GM23338 (cell line): ENCODE measurements around the gene ZC3H12C. TPM values are rescaled to one million over a fixed set of nuclear protein-coding genes. Genes with fewer than 3 reads are reported as not detected.

ENCODE experiments used
- ATAC-seq: fragments of 200-7000 bp; cut with Tn5 transposase; 3 replicates; pipeline ENCODE4 v1.9.1; 2020
- DNase-seq: peaks from one replicate; pipeline ENCODE4 v3.0.0-alpha.2; 2015; ENCODE audit warnings: low spot score
- H2AFZ ChIP-seq: fragments of 200-600 bp; sonication (generic); 2 replicates; pipeline ENCODE4 v1.8.0; 2016; ENCODE audit warnings: antibody characterized with exemption, mild to moderate bottlenecking, moderate library complexity
- H3F3A ChIP-seq: fragments of 200-600 bp; sonication (generic); replicated peaks from 2 replicates; pipeline ENCODE4 v1.8.0; 2017; ENCODE audit warnings: antibody characterized with exemption, mixed run types, low read depth
- H3K27ac ChIP-seq: fragments of 200-600 bp; sonication (generic); 2 replicates; pipeline ENCODE4 v1.6.1; 2016; ENCODE audit warnings: low read depth
- H3K27me3 ChIP-seq: fragments of 200-600 bp; sonication (generic); 2 replicates; pipeline ENCODE4 v1.8.0; 2016; ENCODE audit warnings: mild to moderate bottlenecking, mixed run types, moderate library complexity; ENCODE audit not compliant: insufficient read depth
- H3K36me3 ChIP-seq: fragments of 200-600 bp; sonication (generic); 2 replicates; pipeline ENCODE4 v1.8.0; 2016; ENCODE audit warnings: mild to moderate bottlenecking; ENCODE audit not compliant: insufficient read depth
- H3K4me1 ChIP-seq: fragments of 200-600 bp; sonication (generic); 2 replicates; pipeline ENCODE4 v1.8.0; 2016; ENCODE audit warnings: mild to moderate bottlenecking, moderate library complexity; ENCODE audit not compliant: insufficient read depth
- H3K4me2 ChIP-seq: fragments of 200-600 bp; sonication (generic); 2 replicates; pipeline ENCODE4 v1.7.1; 2017; ENCODE audit warnings: mixed run types
- H3K4me3 ChIP-seq: fragments of 200-600 bp; sonication (generic); 2 replicates; pipeline ENCODE4 v1.6.1; 2016; ENCODE audit warnings: mixed run types
- H3K79me2 ChIP-seq: fragments of 200-600 bp; sonication (generic); replicated peaks from 2 replicates; pipeline ENCODE4 v1.8.0; 2017; ENCODE audit warnings: mild to moderate bottlenecking; ENCODE audit not compliant: insufficient read depth
- H3K9me2 ChIP-seq: fragments of 200-600 bp; sonication (generic); 2 replicates; pipeline ENCODE4 v1.8.0; 2017; ENCODE audit not compliant: insufficient read depth
- H4K20me1 ChIP-seq: fragments of 200-600 bp; sonication (generic); replicated peaks from 2 replicates; pipeline ENCODE4 v1.8.0; 2017; ENCODE audit warnings: mild to moderate bottlenecking; ENCODE audit not compliant: insufficient read depth
- H3K27ac Mint-ChIP-seq: 2 replicates; pipeline ENCODE4 v1.8.0; 2020; ENCODE audit warnings: inconsistent platforms, mild to moderate bottlenecking, moderate library complexity, mixed read lengths
- H3K27me3 Mint-ChIP-seq: 3 replicates; pipeline ENCODE4 v1.8.0; 2022; ENCODE audit warnings: low read depth, mild to moderate bottlenecking, moderate library complexity, mixed read lengths, inconsistent platforms; ENCODE audit not compliant: insufficient read depth, poor library complexity
- H3K36me3 Mint-ChIP-seq: 3 replicates; pipeline ENCODE4 v1.8.0; 2021; ENCODE audit warnings: low read depth, mild to moderate bottlenecking, inconsistent platforms, moderate library complexity, mixed read lengths
- H3K4me1 Mint-ChIP-seq: 3 replicates; pipeline ENCODE4 v1.8.0; 2020; ENCODE audit warnings: mild to moderate bottlenecking, inconsistent platforms, mixed read lengths
- H3K4me3 Mint-ChIP-seq: 3 replicates; pipeline ENCODE4 v1.8.0; 2021; ENCODE audit warnings: moderate library complexity, mild to moderate bottlenecking, inconsistent platforms, mixed read lengths
- H3K9me3 Mint-ChIP-seq: 3 replicates; pipeline ENCODE4 v1.8.0; 2020; ENCODE audit warnings: moderate library complexity, mild to moderate bottlenecking, inconsistent platforms, mixed read lengths
- CREB1 ChIP-seq: fragments of 250-450 bp; sonication (Bioruptor Pico); IDR thresholded peaks from 2 replicates; pipeline ENCODE4 v1.5.0; 2020; ENCODE audit warnings: low read depth, mild to moderate bottlenecking, moderate library complexity
- NANOG ChIP-seq: IDR thresholded peaks from 2 replicates; pipeline ENCODE4 v1.6.1; 2016; ENCODE audit warnings: antibody characterized with exemption, borderline replicate concordance
- ZNF114 ChIP-seq: fragments of 250-450 bp; sonication (Bioruptor Pico); IDR thresholded peaks from 2 replicates; pipeline ENCODE4 v1.5.0; 2020; ENCODE audit warnings: mild to moderate bottlenecking, moderate library complexity
- ZNF331 ChIP-seq: fragments of 250-450 bp; sonication (Bioruptor Pico); IDR thresholded peaks from 2 replicates; pipeline ENCODE4 v1.5.0; 2020; ENCODE audit warnings: low read depth, mild to moderate bottlenecking, moderate library complexity
- polyA plus RNA-seq: library from polyadenylated mRNA; unstranded; fragments of >200 nt; fragmentation: Nextera tagmentation; extraction: Ambion mirVana; gene quantifications from 2 replicates; pipeline ENCODE4 v1.2.1, GENCODE V29; 2016
- total RNA-seq: library from RNA; depleted of rRNA; stranded (reverse); fragments of >200 nt; shearing (Covaris generic); gene quantifications from 2 replicates; pipeline ENCODE4 v1.2.3, GENCODE V29; 2014
- TF ChIP-seq, protein P1 (sequence below): fragments of 250-450 bp; sonication (Bioruptor Pico); IDR thresholded peaks from 2 replicates; pipeline ENCODE4 v1.5.0; 2020; ENCODE audit warnings: mild to moderate bottlenecking, moderate library complexity
- TF ChIP-seq, protein P2 (sequence below), 2 experiments: fragments of 200-600 bp in 1 of 2; sonication (generic) in 1 of 2; conservative IDR thresholded peaks; 2 replicates each; pipeline versions ENCODE4 v1.5.1 to v1.6.1; 2016 to 2017; ENCODE audit warnings: antibody characterized with exemption in 2 of 2, low read depth in 2 of 2, mild to moderate bottlenecking in 2 of 2, moderate library complexity in 1 of 2
- TF ChIP-seq, protein P3 (sequence below): IDR thresholded peaks from 2 replicates; pipeline ENCODE4 v1.6.1; 2016; ENCODE audit warnings: antibody characterized with exemption

The ZC3H12C gene
- total and polyA plus RNA-seq, 2 experiments from 2014 or later: 0.55 to 2.4 TPM

DNA sequence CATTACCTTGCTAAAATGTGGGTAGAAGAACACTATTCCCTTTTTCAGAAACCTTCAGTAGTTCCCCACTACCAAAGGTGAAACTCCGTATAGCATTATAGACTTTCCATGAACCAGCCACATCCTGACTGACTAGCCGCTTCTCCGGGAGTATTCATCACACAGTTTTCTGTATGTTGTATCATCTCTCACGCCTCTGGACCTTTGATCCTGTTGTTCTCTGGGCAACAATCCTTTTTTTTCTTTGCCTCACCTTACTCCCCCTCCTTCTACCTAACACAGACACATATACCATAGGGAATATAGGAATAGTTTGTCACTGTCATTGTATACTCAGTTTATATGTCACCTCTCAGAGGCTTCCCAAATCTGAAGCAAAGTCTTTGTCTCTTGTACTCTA lies 20.8 kb downstream of the ZC3H12C start (continued):
- TF ChIP-seq, protein P1, sequence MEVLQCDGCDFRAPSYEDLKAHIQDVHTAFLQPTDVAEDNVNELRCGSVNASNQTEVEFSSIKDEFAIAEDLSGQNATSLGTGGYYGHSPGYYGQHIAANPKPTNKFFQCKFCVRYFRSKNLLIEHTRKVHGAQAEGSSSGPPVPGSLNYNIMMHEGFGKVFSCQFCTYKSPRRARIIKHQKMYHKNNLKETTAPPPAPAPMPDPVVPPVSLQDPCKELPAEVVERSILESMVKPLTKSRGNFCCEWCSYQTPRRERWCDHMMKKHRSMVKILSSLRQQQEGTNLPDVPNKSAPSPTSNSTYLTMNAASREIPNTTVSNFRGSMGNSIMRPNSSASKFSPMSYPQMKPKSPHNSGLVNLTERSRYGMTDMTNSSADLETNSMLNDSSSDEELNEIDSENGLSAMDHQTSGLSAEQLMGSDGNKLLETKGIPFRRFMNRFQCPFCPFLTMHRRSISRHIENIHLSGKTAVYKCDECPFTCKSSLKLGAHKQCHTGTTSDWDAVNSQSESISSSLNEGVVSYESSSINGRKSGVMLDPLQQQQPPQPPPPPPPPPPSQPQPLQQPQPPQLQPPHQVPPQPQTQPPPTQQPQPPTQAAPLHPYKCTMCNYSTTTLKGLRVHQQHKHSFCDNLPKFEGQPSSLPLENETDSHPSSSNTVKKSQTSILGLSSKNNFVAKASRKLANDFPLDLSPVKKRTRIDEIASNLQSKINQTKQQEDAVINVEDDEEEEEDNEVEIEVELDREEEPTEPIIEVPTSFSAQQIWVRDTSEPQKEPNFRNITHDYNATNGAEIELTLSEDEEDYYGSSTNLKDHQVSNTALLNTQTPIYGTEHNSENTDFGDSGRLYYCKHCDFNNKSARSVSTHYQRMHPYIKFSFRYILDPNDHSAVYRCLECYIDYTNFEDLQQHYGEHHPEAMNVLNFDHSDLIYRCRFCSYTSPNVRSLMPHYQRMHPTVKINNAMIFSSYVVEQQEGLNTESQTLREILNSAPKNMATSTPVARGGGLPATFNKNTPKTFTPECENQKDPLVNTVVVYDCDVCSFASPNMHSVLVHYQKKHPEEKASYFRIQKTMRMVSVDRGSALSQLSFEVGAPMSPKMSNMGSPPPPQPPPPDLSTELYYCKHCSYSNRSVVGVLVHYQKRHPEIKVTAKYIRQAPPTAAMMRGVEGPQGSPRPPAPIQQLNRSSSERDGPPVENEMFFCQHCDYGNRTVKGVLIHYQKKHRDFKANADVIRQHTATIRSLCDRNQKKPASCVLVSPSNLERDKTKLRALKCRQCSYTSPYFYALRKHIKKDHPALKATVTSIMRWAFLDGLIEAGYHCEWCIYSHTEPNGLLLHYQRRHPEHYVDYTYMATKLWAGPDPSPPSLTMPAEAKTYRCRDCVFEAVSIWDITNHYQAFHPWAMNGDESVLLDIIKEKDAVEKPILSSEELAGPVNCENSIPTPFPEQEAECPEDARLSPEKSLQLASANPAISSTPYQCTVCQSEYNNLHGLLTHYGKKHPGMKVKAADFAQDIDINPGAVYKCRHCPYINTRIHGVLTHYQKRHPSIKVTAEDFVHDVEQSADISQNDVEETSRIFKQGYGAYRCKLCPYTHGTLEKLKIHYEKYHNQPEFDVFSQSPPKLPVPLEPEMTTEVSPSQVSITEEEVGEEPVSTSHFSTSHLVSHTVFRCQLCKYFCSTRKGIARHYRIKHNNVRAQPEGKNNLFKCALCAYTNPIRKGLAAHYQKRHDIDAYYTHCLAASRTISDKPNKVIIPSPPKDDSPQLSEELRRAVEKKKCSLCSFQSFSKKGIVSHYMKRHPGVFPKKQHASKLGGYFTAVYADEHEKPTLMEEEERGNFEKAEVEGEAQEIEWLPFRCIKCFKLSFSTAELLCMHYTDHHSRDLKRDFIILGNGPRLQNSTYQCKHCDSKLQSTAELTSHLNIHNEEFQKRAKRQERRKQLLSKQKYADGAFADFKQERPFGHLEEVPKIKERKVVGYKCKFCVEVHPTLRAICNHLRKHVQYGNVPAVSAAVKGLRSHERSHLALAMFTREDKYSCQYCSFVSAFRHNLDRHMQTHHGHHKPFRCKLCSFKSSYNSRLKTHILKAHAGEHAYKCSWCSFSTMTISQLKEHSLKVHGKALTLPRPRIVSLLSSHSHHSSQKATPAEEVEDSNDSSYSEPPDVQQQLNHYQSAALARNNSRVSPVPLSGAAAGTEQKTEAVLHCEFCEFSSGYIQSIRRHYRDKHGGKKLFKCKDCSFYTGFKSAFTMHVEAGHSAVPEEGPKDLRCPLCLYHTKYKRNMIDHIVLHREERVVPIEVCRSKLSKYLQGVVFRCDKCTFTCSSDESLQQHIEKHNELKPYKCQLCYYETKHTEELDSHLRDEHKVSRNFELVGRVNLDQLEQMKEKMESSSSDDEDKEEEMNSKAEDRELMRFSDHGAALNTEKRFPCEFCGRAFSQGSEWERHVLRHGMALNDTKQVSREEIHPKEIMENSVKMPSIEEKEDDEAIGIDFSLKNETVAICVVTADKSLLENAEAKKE (CRISPR knock-in tag): no peak

DNA sequence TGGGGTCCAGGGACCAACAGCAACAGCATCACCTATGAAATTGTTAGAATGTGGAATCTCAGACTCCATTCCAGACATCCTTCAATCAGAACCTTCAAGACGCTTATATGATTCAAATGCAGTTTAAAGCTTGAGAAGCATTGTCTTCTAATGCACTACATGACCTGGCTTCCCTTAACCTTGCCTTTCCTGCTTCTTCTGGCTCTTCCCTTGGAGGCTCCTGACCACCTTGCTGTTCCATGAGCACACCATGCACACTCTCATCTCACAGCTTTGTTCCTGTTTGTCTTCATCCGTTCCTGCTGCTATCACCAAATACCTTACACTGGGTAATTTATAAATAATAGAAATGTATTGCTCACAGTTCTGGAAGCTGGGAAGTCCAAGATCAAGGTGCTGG lies 26.1 kb downstream of the ZC3H12C start:
- no peak overlapping the region for H3K4me3 ChIP-seq
- Mint-ChIP-seq H3K9me3 (no peaks in the 10 kb centered on the region), H3K27ac (peak overlapping the region; percentile 43; the same call in 1 of the 2 replicates), H3K4me3 (no peak overlapping the region), H3K4me1 (peaks cover 26% of the 10 kb centered on the region), H3K27me3 (no peaks in the 10 kb centered on the region), H3K36me3 (no peaks in the 10 kb centered on the region)
- no peak for ATAC-seq
- no peaks in the 10 kb centered on the region for H3K27me3 ChIP-seq
- no peak for DNase-seq
- H3K27ac ChIP-seq: no peak overlapping the region
- H3F3A ChIP-seq: no peaks in the 10 kb centered on the region
- no peaks in the 10 kb centered on the region for H3K9me2 ChIP-seq
- no peaks in the 10 kb centered on the region; the same call in 1 of the 2 replicates for H3K79me2 ChIP-seq
- H3K4me1 ChIP-seq: peaks cover 4% of the 10 kb centered on the region; the same call in 1 of the 2 replicates
- no peaks in the 10 kb centered on the region for H3K36me3 ChIP-seq
- no peak overlapping the region for H2AFZ ChIP-seq
- H3K4me2 ChIP-seq: no peak overlapping the region
- no peaks in the 10 kb centered on the region for H4K20me1 ChIP-seq
- TF ChIP-seq, protein P2, sequence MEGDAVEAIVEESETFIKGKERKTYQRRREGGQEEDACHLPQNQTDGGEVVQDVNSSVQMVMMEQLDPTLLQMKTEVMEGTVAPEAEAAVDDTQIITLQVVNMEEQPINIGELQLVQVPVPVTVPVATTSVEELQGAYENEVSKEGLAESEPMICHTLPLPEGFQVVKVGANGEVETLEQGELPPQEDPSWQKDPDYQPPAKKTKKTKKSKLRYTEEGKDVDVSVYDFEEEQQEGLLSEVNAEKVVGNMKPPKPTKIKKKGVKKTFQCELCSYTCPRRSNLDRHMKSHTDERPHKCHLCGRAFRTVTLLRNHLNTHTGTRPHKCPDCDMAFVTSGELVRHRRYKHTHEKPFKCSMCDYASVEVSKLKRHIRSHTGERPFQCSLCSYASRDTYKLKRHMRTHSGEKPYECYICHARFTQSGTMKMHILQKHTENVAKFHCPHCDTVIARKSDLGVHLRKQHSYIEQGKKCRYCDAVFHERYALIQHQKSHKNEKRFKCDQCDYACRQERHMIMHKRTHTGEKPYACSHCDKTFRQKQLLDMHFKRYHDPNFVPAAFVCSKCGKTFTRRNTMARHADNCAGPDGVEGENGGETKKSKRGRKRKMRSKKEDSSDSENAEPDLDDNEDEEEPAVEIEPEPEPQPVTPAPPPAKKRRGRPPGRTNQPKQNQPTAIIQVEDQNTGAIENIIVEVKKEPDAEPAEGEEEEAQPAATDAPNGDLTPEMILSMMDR (conservative IDR thresholded peaks at IDR 0.05; ENCODE audit: low read depth in 2 of 2): no peak
- no peak for TF ChIP-seq NANOG
- TF ChIP-seq ZNF114 (CRISPR knock-in tag): no peak
- TF ChIP-seq, protein P1 (CRISPR knock-in tag): no peak
- TF ChIP-seq, protein P3, sequence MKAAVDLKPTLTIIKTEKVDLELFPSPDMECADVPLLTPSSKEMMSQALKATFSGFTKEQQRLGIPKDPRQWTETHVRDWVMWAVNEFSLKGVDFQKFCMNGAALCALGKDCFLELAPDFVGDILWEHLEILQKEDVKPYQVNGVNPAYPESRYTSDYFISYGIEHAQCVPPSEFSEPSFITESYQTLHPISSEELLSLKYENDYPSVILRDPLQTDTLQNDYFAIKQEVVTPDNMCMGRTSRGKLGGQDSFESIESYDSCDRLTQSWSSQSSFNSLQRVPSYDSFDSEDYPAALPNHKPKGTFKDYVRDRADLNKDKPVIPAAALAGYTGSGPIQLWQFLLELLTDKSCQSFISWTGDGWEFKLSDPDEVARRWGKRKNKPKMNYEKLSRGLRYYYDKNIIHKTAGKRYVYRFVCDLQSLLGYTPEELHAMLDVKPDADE: no peak
- no peak for TF ChIP-seq ZNF331
- no peak for TF ChIP-seq CREB1 (CRISPR knock-in tag)
